GM18505 (cell line): ENCODE results near the gene MAP3K12.
"Not testable (repeated sequence)": the region's sequence is repeated elsewhere in the genome, so short reads cannot be mapped to it uniquely, and the experiment has no call there.

ENCODE experiments used
- ATAC-seq: cut with Tn5 transposase; IDR thresholded peaks from one replicate; pipeline ENCODE4 v1.9.1; 2021; ENCODE audit not compliant: unreplicated experiment
- POLR2A ChIP-seq: IDR thresholded peaks from 4 replicates; pipeline ENCODE4 v1.6.1; 2011; ENCODE audit warnings: borderline replicate concordance; ENCODE audit not compliant: insufficient read depth, insufficient read length; ENCODE audit errors: extremely low read depth

The MAP3K12 gene

DNA sequence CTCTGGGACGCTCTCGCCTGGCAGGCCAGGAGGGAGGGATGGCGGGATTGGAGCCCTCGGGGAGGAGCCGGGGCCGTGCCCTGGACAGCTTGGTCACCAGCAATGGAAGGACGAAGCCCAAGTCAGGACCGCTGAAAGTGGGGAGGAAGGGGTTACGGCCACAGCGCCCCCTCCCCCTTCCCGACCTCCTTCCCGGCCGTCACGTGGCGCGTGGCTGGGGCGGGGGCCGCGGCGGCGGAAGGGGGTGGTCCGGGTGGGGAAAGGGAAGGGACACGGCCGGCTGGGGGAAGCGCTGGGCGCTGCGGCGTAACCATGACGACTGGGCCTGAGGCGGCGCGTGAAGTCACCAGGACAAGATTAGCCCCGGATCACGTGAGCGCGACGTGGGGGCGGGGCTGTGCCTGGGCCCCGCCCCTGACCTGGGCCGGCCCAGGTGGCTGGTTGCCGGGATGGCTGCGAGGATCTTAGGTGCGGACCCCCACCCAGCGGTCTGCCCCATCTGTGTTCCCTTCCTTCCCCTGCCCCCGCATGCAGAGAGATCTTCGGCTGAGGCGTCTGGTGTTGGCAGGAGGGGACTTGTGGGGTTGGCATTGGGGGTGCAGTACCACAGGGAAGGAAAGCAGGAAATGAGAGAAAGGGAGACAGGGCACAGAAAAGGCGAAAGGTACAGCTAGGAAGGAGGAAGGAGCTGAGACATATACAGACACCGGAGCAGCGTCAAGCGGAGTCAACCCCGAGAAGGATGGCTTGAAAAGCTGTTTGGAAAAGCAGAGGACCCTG lies 6.2 kb downstream of the MAP3K12 start:
- TF ChIP-seq POLR2A: peak; percentile 83
- ATAC-seq: peak; percentile 92

DNA sequence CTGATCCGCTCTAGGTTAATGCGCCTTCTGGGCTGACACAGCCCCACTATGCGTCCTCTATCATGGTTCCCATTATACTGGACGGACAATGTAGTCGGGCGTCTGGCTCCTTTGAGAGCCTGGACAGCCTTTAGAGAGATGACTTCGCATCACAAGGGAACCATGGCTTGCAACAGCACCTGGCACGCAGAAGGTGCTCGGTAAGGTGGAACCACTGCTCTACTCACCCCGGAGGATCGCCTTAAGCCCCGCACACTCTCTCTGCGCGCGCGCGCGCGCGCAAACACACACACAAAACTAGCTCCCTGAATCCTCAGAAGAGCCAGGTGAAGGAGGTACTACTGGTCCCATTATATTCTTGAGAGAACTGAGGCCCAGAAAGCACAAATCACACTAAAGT lies 7.1 kb downstream of the MAP3K12 start:
- no peak for ATAC-seq
- TF ChIP-seq POLR2A: no peak

DNA sequence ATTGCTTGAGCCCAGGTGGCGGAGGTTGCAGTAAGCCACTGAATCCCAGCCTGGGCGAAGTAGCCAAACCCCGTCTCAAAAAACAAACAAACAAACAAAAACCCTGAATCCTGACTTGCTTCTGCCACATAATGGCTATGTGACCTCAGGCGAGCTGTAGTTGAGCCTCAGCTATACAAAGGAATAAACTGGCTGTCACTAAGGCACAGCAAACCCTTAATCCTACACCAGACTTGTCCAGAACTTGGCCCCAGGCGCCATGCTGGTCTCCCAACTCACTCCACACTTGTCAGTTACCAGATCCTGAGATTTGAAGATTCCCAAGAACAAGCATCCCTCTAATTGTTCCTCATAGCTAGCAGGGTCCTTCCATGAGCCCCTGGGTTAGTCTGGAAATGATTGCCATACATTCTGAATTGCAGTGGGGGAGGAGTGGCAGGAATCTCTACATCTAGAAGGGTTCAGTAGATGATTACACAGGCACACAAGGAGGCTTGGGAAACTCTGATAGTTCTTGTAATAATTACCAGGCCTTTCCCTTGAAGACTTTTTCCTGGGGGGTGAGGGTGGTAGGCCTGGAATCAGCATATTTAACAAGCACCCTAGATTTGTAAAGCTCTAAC lies 9.9 kb downstream of the MAP3K12 start:
- TF ChIP-seq POLR2A: no peak
- ATAC-seq: no peak

DNA sequence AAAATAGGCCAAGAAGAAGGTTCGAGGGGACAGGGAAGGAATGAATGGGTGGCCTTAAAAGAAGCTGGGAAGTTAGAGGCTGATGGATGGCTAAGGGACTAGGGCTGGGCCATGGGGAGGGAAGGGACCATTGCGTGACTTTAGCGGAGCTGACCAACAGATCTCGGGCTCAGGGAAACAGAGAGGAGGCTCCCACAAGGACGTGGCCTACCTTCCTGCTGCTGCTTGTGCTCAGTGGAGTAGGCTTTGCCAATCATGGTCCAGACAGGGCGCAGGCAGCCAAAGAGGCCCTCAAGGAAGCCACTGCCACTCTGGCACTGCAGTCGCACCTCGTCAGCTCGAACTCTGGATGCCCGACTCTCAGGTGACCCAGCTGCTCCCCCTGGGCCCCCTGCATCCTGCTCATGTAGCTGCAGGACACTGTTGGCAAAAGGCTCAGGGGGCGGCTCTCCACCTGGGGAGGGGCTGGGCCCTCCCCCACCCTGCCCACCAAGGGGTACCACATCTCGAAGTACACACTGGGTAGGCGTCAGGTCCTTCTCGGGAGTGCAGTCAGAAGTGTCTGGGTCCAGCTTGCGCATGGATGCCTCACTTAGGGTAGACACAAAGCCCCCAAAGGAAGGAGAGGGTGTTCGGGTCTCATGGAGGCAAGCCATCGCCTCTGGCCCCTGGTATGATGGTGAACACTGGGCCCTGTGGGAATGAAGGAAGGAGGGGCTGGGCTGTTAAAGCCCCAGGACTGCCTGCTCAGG lies 12.3 kb downstream of the MAP3K12 start:
- ATAC-seq: no peak

DNA sequence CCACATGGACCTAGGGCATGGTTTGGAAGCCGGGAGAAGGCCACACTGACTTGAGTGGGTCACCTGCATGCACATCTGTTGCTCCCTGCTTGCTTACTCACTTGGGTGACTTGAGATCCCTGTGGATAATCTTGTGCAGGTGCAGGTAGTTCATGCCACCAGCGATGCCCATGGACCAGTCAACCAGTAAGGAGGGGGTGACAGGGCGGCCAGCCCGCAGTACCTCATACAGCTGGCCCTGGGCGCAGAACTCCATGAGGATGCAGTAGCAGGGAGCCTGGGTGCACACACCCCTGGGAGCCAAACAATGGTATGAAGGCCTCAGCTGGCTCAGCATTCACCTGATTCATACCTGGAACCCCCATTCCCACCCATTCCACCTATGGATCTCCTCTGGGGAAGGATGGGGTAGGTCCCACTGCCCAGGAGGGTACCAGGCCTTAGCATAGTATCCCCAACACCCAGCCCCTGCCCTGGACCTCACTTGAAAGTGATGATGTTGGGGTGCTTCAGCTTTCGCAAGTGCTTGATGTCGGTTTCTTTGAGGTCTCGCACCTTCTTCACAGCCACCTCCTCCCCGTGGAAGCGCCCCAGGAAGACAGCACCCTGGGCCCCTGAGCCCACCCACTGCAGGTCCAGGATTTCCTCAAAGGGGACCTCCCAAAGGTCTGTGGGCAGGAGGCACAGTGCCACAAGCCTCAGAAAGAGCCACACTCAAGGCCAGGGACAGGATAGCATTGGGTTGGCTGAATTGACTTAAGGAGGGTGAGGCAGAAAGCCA lies 13.1 kb downstream of the MAP3K12 start:
- TF ChIP-seq POLR2A: no peak
- no peak for ATAC-seq

More for the DNA sequence above, 12.3 kb downstream of the MAP3K12 start:
- TF ChIP-seq POLR2A: peak; percentile 32

DNA sequence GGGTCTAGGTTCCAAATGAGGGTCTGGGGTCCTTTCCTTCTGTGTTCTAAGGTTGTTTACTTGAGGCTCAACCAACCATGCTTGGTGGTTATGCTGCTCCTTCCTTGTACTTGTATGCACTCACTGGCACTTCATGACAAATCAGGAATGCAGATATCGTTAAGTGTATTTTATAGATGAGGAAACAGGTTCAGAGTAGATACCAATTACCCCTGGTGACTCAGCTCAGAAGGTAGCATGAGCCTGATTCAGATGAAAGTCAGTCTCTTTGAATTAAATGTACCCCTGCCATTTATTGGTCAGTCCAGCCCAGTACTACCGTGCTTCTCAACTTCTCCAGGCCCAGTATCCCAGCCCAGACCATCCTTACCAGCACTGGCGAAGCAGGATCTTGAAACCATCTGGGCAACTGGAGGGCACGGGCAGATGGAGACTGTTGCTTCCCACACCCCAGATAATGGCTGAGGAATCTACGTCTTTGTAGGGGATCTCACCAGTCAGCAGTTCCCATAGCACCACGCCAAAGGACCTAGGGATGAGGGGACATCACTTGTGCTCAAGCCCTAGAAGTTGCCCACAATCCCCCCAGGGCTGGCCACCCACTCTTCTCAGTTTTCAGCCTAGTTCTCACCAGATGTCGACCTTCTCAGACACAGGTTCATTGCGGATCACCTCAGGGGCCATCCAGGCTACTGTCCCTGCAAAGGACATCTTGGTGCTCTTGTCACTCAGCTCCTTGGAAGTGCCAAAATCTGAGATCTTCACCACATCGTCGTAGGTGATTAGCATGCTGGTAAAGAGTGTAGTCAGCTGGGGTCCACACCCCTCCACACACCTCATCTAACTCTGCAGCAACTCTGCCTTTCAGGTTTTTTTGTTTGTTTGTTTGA lies 14.3 kb downstream of the MAP3K12 start:
- no peak for TF ChIP-seq POLR2A
- ATAC-seq: no peak

DNA sequence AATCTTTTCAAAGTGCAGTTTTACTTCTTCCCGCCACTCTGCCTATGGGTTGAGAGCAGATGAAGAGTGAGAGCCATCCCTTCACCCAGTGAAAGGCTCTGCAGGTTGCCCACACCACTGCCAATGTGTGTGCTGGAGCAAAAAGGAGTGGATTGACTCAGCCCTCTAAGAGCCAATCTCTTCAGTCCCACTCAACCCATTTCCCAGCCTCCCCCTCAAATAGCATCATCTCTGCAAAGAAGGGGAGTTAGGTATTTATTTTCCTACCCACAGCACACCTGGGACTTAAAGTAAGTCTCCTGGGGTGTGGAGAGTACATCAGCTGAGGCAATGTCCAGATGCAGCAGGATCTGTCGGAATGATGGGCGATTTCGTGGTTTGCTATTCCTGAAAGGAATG lies 15.3 kb downstream of the MAP3K12 start:
- TF ChIP-seq POLR2A: no peak
- no peak for ATAC-seq

DNA sequence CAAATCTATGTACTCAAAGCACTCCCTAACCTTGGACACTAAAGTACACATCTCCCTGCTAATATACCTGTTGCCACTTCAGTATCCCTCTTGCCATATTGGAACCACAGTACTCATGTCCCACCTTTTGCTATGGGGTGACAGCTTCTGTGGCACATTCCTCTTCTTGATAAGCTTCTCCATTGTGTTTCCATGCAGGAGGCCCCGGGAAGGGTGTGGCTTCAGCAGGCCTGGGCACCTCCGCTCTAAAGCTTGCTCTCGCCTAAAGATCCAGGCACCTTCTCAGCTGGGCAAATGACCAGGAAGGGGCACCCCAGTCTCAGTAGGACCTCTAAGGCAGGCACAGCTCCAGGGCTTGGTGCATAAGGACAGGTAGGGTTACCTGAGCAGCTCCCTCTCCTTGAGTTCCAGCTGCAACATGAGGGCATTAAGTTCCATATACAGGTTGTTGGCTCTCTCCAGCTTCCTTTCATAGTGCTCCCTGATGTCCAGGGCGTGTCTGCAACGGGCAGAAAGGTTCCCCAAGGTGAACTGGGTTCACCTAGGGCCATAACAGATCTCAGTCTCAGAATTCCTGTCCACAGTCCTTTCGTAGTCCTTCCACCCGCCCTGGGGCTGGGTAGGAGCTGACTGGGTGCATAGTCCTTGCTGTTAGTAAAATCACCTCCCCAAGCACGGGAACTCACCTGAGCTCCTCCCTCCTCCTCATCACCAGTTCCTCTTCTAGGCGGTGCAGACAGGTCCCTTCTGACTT lies 15.9 kb downstream of the MAP3K12 start:
- TF ChIP-seq POLR2A: peak; percentile 49
- ATAC-seq: no peak

DNA sequence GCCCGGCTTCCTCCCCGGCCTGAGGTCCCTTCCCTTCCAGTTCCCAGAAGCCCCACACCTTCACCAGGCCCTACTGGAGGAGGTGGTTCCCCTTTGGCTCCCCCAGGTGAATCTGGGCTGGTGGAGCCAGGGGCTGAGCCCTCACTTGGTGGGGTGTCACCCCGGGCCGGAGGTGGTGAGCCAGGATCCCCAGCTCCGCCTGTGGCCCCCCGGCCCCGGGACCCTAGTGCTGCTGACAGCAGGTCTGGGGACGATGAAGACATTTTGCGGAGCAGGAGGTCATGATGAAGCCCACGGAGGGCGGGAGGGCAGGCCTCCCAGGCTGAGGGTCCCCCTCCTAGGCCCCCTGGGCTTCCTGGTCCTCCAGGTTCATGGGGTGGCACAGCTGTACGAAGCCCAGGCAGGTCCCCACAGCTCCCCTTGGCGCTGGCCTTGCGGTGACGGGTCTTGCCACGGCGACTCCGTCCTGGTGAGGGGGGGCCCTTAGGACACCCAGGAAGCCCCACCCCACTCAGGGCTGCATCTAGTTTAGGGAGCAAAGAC lies 16.6 kb downstream of the MAP3K12 start:
- peak; percentile 42 for TF ChIP-seq POLR2A
- no peak for ATAC-seq

DNA sequence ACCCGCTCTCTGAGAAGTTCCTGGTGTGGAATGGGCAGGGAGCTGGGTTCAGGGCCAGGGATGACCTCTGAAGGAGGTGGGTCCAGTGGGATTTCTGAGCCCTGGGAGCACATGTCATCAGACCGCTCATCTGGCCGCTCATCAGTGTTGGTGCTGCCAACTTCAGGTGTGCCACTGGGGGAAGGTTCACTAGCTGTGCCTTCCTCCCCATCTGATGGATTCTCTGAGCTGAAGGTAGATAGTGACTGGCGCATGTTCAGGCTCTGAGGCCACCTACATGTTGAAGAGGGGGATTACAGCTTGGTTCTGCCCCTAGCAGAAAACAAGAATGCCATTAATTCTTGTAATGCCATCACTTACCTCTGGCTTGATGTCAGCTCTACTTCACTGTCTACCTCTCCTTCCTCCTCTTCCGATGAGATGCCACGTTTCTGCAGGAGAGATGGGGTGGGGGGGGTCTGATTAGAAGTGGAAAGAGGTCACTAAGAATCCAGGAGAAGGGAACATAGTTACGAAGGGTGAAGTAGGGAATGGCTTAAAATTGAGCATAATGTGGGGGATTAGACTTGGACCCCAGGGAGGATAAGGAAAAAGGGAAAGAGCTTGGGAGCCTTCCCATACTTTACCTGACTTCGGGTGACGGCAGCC lies 17.2 kb downstream of the MAP3K12 start:
- TF ChIP-seq POLR2A: no peak
- no peak for ATAC-seq

DNA sequence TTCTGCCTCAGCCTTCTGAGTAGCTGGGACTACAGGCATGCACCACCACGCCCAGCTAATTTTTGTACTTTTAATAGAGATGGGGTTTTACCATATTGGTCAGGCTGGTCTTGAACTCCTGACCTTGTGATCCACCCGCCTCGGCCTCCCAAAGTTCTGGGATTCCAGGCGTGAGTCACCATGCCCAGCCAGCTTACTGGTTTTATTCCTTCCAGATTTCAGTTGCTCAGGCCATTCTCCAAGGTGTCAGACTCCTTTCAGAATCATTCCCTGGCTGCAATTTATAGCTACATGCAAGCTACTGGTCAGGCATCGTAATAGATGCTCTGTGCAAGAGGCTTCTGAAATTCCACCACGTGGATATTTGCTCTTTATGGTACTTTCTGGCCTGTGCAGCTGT lies 17.8 kb downstream of the MAP3K12 start:
- ATAC-seq: not testable (repeated sequence)
